Astrocyte (in vitro differentiated cells and primary cell): ENCODE data around the gene CELA2B. TPM values are rescaled to one million over a fixed set of nuclear protein-coding genes. Genes with fewer than 3 reads are reported as not detected.

Experiments used
- DNase-seq: peaks from one replicate; pipeline ENCODE4 v3.0.0-alpha.2; 2010; ENCODE audit warnings: low read depth
- FAIRE-seq: peaks from 2 replicates; lab custom pipeline; 2011; peaks lifted over from hg19 to GRCh38; lab: Jason Lieb, UNC
- H2AFZ ChIP-seq: 2 replicates; pipeline ENCODE4 v1.6.0; 2012; ENCODE audit warnings: low read depth, low read length, inconsistent platforms
- H3K27ac ChIP-seq: 2 replicates; pipeline ENCODE4 v1.5.1; 2011; ENCODE audit warnings: low read depth, low read length, inconsistent platforms
- H3K27me3 ChIP-seq: 2 replicates; pipeline ENCODE4 v1.6.0; 2011; ENCODE audit warnings: low read length, inconsistent platforms; ENCODE audit not compliant: insufficient read depth
- H3K36me3 ChIP-seq: 2 replicates; pipeline ENCODE4 v1.5.1; 2011; ENCODE audit warnings: low read length, inconsistent platforms; ENCODE audit not compliant: insufficient read depth
- H3K4me1 ChIP-seq: 2 replicates; pipeline ENCODE4 v1.5.1; 2011; ENCODE audit warnings: low read length, inconsistent platforms; ENCODE audit not compliant: insufficient read depth
- H3K4me2 ChIP-seq: 2 replicates; pipeline ENCODE4 v1.6.0; 2012; ENCODE audit warnings: low read length, inconsistent platforms
- H3K4me3 ChIP-seq: 2 replicates; pipeline ENCODE4 v1.5.1; 2011; ENCODE audit warnings: low read depth, mild to moderate bottlenecking, low read length, inconsistent platforms; ENCODE audit not compliant: insufficient read depth
- H3K79me2 ChIP-seq: 2 replicates; pipeline ENCODE4 v1.6.0; 2012; ENCODE audit warnings: mild to moderate bottlenecking, low read length, inconsistent platforms; ENCODE audit not compliant: insufficient read depth
- H3K9ac ChIP-seq: 2 replicates; pipeline ENCODE4 v1.6.0; 2012; ENCODE audit warnings: mild to moderate bottlenecking, low read length, inconsistent platforms
- H3K9me3 ChIP-seq: 2 replicates; pipeline ENCODE4 v1.5.1; 2012; ENCODE audit warnings: low read depth, mild to moderate bottlenecking, low read length, inconsistent platforms; ENCODE audit not compliant: insufficient read depth
- H4K20me1 ChIP-seq: 2 replicates; pipeline ENCODE4 v1.6.0; 2012; ENCODE audit warnings: low read length, inconsistent platforms; ENCODE audit not compliant: insufficient read depth
- H3K27ac Mint-ChIP-seq: one replicate; pipeline ENCODE4 v1.8.0; 2021; ENCODE audit warnings: mild to moderate bottlenecking, mixed read lengths; ENCODE audit not compliant: unreplicated experiment
- H3K27me3 Mint-ChIP-seq: one replicate; pipeline ENCODE4 v1.8.0; 2021; ENCODE audit warnings: low read depth, mixed read lengths; ENCODE audit not compliant: unreplicated experiment
- H3K36me3 Mint-ChIP-seq: one replicate; pipeline ENCODE4 v1.8.0; 2021; ENCODE audit warnings: low read depth, mixed read lengths; ENCODE audit not compliant: unreplicated experiment
- H3K4me1 Mint-ChIP-seq: one replicate; pipeline ENCODE4 v1.8.0; 2021; ENCODE audit warnings: low read depth, mixed read lengths; ENCODE audit not compliant: unreplicated experiment
- H3K4me3 Mint-ChIP-seq: one replicate; pipeline ENCODE4 v1.8.0; 2021; ENCODE audit warnings: mild to moderate bottlenecking, moderate library complexity, mixed read lengths; ENCODE audit not compliant: unreplicated experiment
- H3K9me3 Mint-ChIP-seq: one replicate; pipeline ENCODE4 v1.8.0; 2021; ENCODE audit warnings: mild to moderate bottlenecking, mixed read lengths; ENCODE audit not compliant: unreplicated experiment
- EZH2 ChIP-seq: IDR thresholded peaks from 2 replicates; pipeline ENCODE4 v1.6.1; 2012; ENCODE audit warnings: mild to moderate bottlenecking, low read length, inconsistent platforms; ENCODE audit not compliant: insufficient read depth
- total RNA-seq: library from RNA; stranded (reverse); gene quantifications from 2 replicates; pipeline ENCODE4 v1.2.1, GENCODE V29; 2021
- TF ChIP-seq, protein P1 (sequence below): IDR thresholded peaks from 2 replicates; pipeline ENCODE4 v1.5.1; 2011; ENCODE audit warnings: low read depth, mild to moderate bottlenecking, inconsistent platforms, low read length, moderate library complexity; ENCODE audit not compliant: insufficient read depth

Gene CELA2B
- total RNA-seq, 1 donor from 2014 or later, result not detected

DNA sequence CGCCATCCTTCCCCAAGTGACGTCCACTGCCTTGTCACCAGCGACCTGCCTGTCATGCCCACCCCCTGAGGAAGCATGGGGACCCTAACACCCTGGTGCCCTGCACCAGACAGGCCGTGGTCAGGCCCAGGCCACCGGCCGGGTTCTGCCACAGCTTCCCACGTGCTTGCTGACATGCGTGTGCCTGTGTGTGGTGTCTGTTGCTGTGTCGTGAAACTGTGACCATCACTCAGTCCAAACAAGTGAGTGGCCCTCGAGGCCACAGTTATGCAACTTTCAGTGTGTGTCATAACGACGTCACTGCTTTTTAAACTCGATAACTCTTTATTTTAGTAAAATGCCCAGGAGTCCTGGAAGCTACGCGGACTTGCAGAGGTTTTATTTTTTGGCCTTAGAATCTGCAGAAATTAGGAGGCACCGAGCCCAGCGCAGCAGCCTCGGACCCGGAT lies 46.2 kb upstream of the CELA2B start:
- Histone ChIP-seq H3K79me2 (peaks cover 3% of the 10 kb centered on the region), H3K27ac (no peak overlapping the region), H3K9ac (peak overlapping the region; percentile 18), H3K9me3 (no peaks in the 10 kb centered on the region), H2AFZ (no peak overlapping the region), H3K36me3 (no peaks in the 10 kb centered on the region), H4K20me1 (peaks cover 37% of the 10 kb centered on the region), H3K27me3 (no peaks in the 10 kb centered on the region), H3K4me1 (peaks cover 16% of the 10 kb centered on the region), H3K4me2 (no peak overlapping the region), H3K4me3 (no peak overlapping the region)
- no peak for FAIRE-seq
- Mint-ChIP-seq H3K27ac (no peak overlapping the region), H3K36me3 (peaks cover 6% of the 10 kb centered on the region), H3K4me3 (no peak overlapping the region), H3K4me1 (peaks cover 13% of the 10 kb centered on the region), H3K9me3 (peaks cover 4% of the 10 kb centered on the region), H3K27me3 (no peaks in the 10 kb centered on the region)
- TF ChIP-seq EZH2, result no peak
- TF ChIP-seq, protein P1, sequence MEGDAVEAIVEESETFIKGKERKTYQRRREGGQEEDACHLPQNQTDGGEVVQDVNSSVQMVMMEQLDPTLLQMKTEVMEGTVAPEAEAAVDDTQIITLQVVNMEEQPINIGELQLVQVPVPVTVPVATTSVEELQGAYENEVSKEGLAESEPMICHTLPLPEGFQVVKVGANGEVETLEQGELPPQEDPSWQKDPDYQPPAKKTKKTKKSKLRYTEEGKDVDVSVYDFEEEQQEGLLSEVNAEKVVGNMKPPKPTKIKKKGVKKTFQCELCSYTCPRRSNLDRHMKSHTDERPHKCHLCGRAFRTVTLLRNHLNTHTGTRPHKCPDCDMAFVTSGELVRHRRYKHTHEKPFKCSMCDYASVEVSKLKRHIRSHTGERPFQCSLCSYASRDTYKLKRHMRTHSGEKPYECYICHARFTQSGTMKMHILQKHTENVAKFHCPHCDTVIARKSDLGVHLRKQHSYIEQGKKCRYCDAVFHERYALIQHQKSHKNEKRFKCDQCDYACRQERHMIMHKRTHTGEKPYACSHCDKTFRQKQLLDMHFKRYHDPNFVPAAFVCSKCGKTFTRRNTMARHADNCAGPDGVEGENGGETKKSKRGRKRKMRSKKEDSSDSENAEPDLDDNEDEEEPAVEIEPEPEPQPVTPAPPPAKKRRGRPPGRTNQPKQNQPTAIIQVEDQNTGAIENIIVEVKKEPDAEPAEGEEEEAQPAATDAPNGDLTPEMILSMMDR, result no peak
- peak; percentile 64 for DNase-seq

DNA sequence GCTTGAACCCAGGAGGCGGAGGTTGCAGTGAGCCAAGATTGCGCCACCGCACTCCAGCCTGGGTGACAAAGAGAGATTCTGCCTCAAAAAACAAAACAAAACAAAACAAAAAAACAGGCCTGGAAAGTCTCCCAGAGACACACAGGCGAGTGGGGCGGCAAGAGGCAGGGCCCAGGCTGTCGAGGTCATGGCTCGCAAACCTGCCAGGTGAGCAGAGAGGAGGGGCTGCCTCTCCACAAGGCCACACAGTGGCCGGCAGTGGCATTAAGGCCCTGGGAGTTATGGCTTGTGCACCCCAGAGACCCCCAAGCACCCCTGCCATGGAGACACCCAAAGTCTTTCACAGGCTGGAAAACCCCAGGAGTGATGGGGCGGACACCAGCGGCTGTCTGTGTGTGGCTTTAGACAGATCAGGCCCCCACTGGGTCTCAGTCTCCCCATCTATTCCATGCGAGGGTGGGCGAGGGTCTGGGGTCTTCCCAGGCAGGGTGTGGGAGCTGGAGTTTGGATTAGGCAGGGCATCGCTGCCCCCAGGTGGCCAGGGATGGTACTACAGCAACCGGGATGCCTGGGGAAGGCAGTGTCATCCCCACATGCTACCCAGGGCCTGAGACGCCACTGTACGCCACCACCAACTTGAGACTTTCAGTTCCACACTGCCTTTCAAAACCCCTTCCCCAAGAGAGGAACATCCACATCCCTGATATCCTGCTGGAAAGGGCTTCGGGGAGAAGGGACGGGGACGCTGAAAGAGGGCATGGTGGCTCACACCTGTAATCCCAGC lies 44.9 kb upstream of the CELA2B start:
- no peak overlapping the region for H3K9ac ChIP-seq
- H3K79me2 ChIP-seq, result no peaks in the 10 kb centered on the region
- Mint-ChIP-seq H3K36me3 (peaks cover 6% of the 10 kb centered on the region), H3K27me3 (no peaks in the 10 kb centered on the region), H3K27ac (no peak overlapping the region), H3K9me3 (peaks cover 4% of the 10 kb centered on the region), H3K4me1 (peaks cover 11% of the 10 kb centered on the region), H3K4me3 (no peak overlapping the region)
- H3K27me3 ChIP-seq, result no peaks in the 10 kb centered on the region
- H3K9me3 ChIP-seq, result no peaks in the 10 kb centered on the region
- FAIRE-seq (no peak), DNase-seq (no peak)
- H2AFZ ChIP-seq, result no peak overlapping the region
- H3K36me3 ChIP-seq, result no peaks in the 10 kb centered on the region
- TF ChIP-seq, protein P1, result peak; percentile 85
- TF ChIP-seq EZH2, result no peak
- no peak overlapping the region for H3K27ac ChIP-seq
- peaks cover 26% of the 10 kb centered on the region for H4K20me1 ChIP-seq
- no peak overlapping the region for H3K4me3 ChIP-seq
- H3K4me2 ChIP-seq, result no peak overlapping the region
- peaks cover 16% of the 10 kb centered on the region for H3K4me1 ChIP-seq

DNA sequence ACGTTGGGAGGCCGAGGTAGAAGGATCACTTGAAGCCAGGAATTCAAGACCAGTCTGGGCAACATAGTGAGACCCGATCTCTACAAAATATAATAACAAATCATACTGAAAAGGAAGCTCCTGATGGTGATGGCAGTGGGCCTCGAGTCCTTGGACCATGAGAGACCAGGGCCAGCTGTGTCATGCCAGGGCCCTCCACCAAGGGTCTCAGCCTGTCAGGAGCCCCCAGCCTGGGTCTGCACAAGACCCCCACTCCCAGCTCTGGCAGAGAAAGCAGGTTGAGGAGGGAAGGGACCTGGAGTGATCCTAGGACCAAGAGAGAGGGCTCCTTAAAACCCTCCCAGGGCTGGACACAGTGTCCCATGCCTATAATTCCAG lies 44.3 kb upstream of the CELA2B start:
- no peak for DNase-seq
- peaks cover 20% of the 10 kb centered on the region for H4K20me1 ChIP-seq
- Mint-ChIP-seq H3K27ac (no peak overlapping the region), H3K9me3 (no peaks in the 10 kb centered on the region), H3K4me1 (peaks cover 5% of the 10 kb centered on the region), H3K27me3 (no peaks in the 10 kb centered on the region), H3K36me3 (peaks cover 2% of the 10 kb centered on the region), H3K4me3 (no peak overlapping the region)
- H3K4me1 ChIP-seq, result peaks cover 13% of the 10 kb centered on the region
- no peaks in the 10 kb centered on the region for H3K79me2 ChIP-seq
- no peak overlapping the region for H2AFZ ChIP-seq
- H3K9me3 ChIP-seq, result no peaks in the 10 kb centered on the region
- H3K4me2 ChIP-seq, result no peak overlapping the region
- no peak overlapping the region for H3K9ac ChIP-seq
- no peak overlapping the region for H3K27ac ChIP-seq
- no peak for TF ChIP-seq EZH2
- TF ChIP-seq, protein P1, result no peak
- no peak overlapping the region for H3K4me3 ChIP-seq
- H3K36me3 ChIP-seq, result no peaks in the 10 kb centered on the region
- no peak for FAIRE-seq
- H3K27me3 ChIP-seq, result no peaks in the 10 kb centered on the region
